CD14-positive monocyte (primary cell): ENCODE measurements around the gene ACAP1. TPM values are rescaled to one million over a fixed set of nuclear protein-coding genes. Genes with fewer than 3 reads are reported as not detected.

Experiments
- DNase-seq, 3 donors: peaks; one replicate each; pipeline ENCODE4 v3.0.0-alpha.2; 2011 to 2022
- H2AFZ ChIP-seq: 2 replicates; pipeline ENCODE4 v1.6.0; 2012; ENCODE audit warnings: mild to moderate bottlenecking, low read depth, low read length, inconsistent platforms; ENCODE audit not compliant: insufficient read depth, poor library complexity, severe bottlenecking
- H3K27ac ChIP-seq, 2 donors: 1 replicate in 1 of 2; 2 replicates in 1 of 2; pipeline ENCODE4 v1.5.1; 2012 to 2013; ENCODE audit warnings: low read length in 2 of 2, control low read depth in 1 of 2, inconsistent platforms in 1 of 2, low read depth in 1 of 2, mild to moderate bottlenecking in 1 of 2
- H3K27me3 ChIP-seq, 2 donors: one replicate each; pipeline versions ENCODE4 v1.6.0 to v1.6.1; 2011 to 2013; ENCODE audit warnings: low read length in 2 of 2; ENCODE audit not compliant: control insufficient read depth in 2 of 2, insufficient read depth in 2 of 2
- H3K36me3 ChIP-seq, 2 donors: replicated peaks in 1 of 2; 1 replicate in 1 of 2; 2 replicates in 1 of 2; pipeline versions ENCODE4 v1.5.1 to v1.6.1; 2012 to 2013; ENCODE audit warnings: low read length in 2 of 2, control low read depth in 1 of 2, inconsistent platforms in 1 of 2, mild to moderate bottlenecking in 1 of 2; ENCODE audit not compliant: insufficient read depth in 2 of 2, control insufficient read depth in 1 of 2
- H3K4me1 ChIP-seq, 2 donors: 1 replicate in 1 of 2; 2 replicates in 1 of 2; pipeline versions ENCODE4 v1.5.1 to v1.6.1; 2012 to 2013; ENCODE audit warnings: low read length in 2 of 2, control low read depth in 1 of 2, inconsistent platforms in 1 of 2, mild to moderate bottlenecking in 1 of 2, moderate library complexity in 1 of 2; ENCODE audit not compliant: insufficient read depth in 2 of 2, control insufficient read depth in 1 of 2
- H3K4me2 ChIP-seq: replicated peaks from 2 replicates; pipeline ENCODE3; 2012; ENCODE audit warnings: low read length, moderate library complexity, mild to moderate bottlenecking; ENCODE audit not compliant: poor library complexity, severe bottlenecking; ENCODE audit errors: extremely low read depth
- H3K4me3 ChIP-seq, 3 experiments: fragments of 200-600 bp in 1 of 3; sonication (generic) in 1 of 3; replicated peaks in 1 of 3; 1 replicate in 2 of 3; 2 replicates in 1 of 3; pipeline ENCODE4 v1.5.1; 2011 to 2013; ENCODE audit warnings: low read length in 3 of 3, mild to moderate bottlenecking in 3 of 3, control low read depth in 2 of 3, low read depth in 2 of 3, inconsistent platforms in 1 of 3, moderate library complexity in 1 of 3
- H3K79me2 ChIP-seq: 2 replicates; pipeline ENCODE4 v1.6.0; 2012; ENCODE audit warnings: mild to moderate bottlenecking, control low read depth, inconsistent platforms, low read length, moderate library complexity; ENCODE audit not compliant: insufficient read depth
- H3K9ac ChIP-seq: 2 replicates; pipeline ENCODE4 v1.6.0; 2017; ENCODE audit warnings: low read length, mild to moderate bottlenecking; ENCODE audit not compliant: insufficient read depth, poor library complexity, severe bottlenecking
- H3K9me3 ChIP-seq, 2 donors: replicated peaks in 1 of 2; 1 replicate in 1 of 2; 2 replicates in 1 of 2; pipeline versions ENCODE4 v1.5.1 to v1.6.1; 2012 to 2013; ENCODE audit warnings: low read length in 2 of 2, control low read depth in 1 of 2; ENCODE audit not compliant: control insufficient read depth in 1 of 2, insufficient read depth in 1 of 2
- H4K20me1 ChIP-seq: 2 replicates; pipeline ENCODE4 v1.6.0; 2012; ENCODE audit warnings: mild to moderate bottlenecking, low read length, control low read depth, moderate library complexity; ENCODE audit not compliant: insufficient read depth
- H3K27ac Mint-ChIP-seq, 7 donors: one replicate each; pipeline ENCODE4 v1.8.0; 2020; ENCODE audit warnings: mild to moderate bottlenecking in 7 of 7, mixed read lengths in 7 of 7, moderate library complexity in 6 of 7, inconsistent platforms in 2 of 7
- H3K27me3 Mint-ChIP-seq, 3 donors: one replicate each; pipeline ENCODE4 v1.8.0; 2021 to 2022; ENCODE audit warnings: low read depth in 3 of 3, mild to moderate bottlenecking in 3 of 3, mixed read lengths in 3 of 3, moderate library complexity in 3 of 3, inconsistent platforms in 1 of 3
- H3K36me3 Mint-ChIP-seq, 2 donors: one replicate each; pipeline ENCODE4 v1.8.0; 2020; ENCODE audit warnings: mixed read lengths in 2 of 2, inconsistent platforms in 1 of 2, mild to moderate bottlenecking in 1 of 2
- H3K4me1 Mint-ChIP-seq: one replicate; pipeline ENCODE4 v1.8.0; 2020; ENCODE audit warnings: mild to moderate bottlenecking, mixed read lengths
- H3K4me3 Mint-ChIP-seq, 2 donors: one replicate each; pipeline ENCODE4 v1.8.0; 2020; ENCODE audit warnings: mild to moderate bottlenecking in 2 of 2, mixed read lengths in 2 of 2, moderate library complexity in 1 of 2
- H3K9me3 Mint-ChIP-seq, 7 donors: one replicate each; pipeline ENCODE4 v1.8.0; 2020 to 2022; ENCODE audit warnings: mixed read lengths in 7 of 7, mild to moderate bottlenecking in 6 of 7, moderate library complexity in 6 of 7, inconsistent platforms in 2 of 7
- CTCF ChIP-seq: fragments of 200-600 bp; IDR thresholded peaks from one replicate; pipeline ENCODE4 v1.8.0; 2022; ENCODE audit warnings: antibody characterized with exemption, mild to moderate bottlenecking
- WGBS: methylation state at CpG from one replicate; pipeline ENCODE4 v1.1.5; 2013; ENCODE audit warnings: missing lambda C conversion rate; ENCODE audit not compliant: insufficient coverage; 5-methylcytosine and 5-hydroxymethylcytosine counted together
- intact Hi-C, 2 donors: fragments of 100-400 bp; cut with micrococcal nuclease; formaldehyde crosslinking; loops; one replicate each; pipeline versions ENCODE4 v1.15.0 to v1.15.1; 2023
- polyA plus RNA-seq, 3 donors: library from polyadenylated mRNA; depleted of rRNA in 1 of 3; unstranded in 2 of 3; stranded (reverse) in 1 of 3; fragments of 300-500 nt in 2 of 3; fragments of >200 nt in 1 of 3; fragmentation: Illumina TruSeq in 2 of 3; gene quantifications; 1 replicate in 2 of 3; 2 replicates in 1 of 3; pipeline ENCODE4 v1.2.3, GENCODE V29; 2012 to 2021

ACAP1 gene
- polyA plus RNA-seq, 3 donors = 32.1 to 68.5 (median 40.5) TPM

- Mint-ChIP-seq H3K27me3 (peaks cover 0 to 6% (median 0%) of the 10 kb centered on the region in 3 donors), H3K27ac (peak within 1 kb of the TSS; percentile 96 to 100 (median 98)), H3K9me3 (no peaks in the 10 kb centered on the region), H3K4me1 (peaks cover 36% of the 10 kb centered on the region), H3K4me3 (peak within 1 kb of the TSS; percentile 91 to 98), H3K36me3 (peaks cover 16 to 32% of the 10 kb centered on the region in 2 donors)
- Histone ChIP-seq H3K36me3 (peaks cover 20 to 29% of the 10 kb centered on the region in 2 donors), H3K9ac (peak within 1 kb of the TSS; percentile 66), H3K27me3 (no peaks in the 10 kb centered on the region), H3K4me3 (peak within 1 kb of the TSS; percentile 80 to 91 (median 81)), H3K4me1 (peaks cover 34 to 39% of the 10 kb centered on the region in 2 donors), H3K79me2 (peaks cover 18% of the 10 kb centered on the region), H2AFZ (peak within 1 kb of the TSS; percentile 91), H3K4me2 (peak within 1 kb of the TSS; percentile 99), H3K27ac (peak within 1 kb of the TSS; percentile 92), H4K20me1 (peaks cover 6% of the 10 kb centered on the region), H3K9me3 (no peaks in the 10 kb centered on the region)
- 0% methylated on average over 44 of the region's 50 CpGs for WGBS
- TF ChIP-seq CTCF = no peak
- no peak for DNase-seq
- intact Hi-C loops = loop anchor here in 1 of 2 donors (2.0 to 10.0 kb wide), 3 partner anchors 20 to 246 kb away; partner anchors contain the start of gene CD68
Measured at GRCh38 chr17:7328840-7329373, 7.4 kb upstream of the ACAP1 start, which contains the start of gene NEURL4. NEURL4 (minus strand) TSS chr17:7329335; CDS start chr17:7329312, 23 bp downstream.

GRCh38 chr17:7329374-7329996 is 6.8 kb upstream of the ACAP1 start:
- Histone ChIP-seq H4K20me1 (peaks cover under 1% of the 10 kb centered on the region), H2AFZ (peak overlapping the region; percentile 91), H3K4me3 (peak overlapping the region; percentile 80 to 91 (median 81)), H3K9me3 (no peaks in the 10 kb centered on the region), H3K36me3 (peaks cover 16 to 25% of the 10 kb centered on the region in 2 donors), H3K9ac (peak overlapping the region; percentile 66), H3K27me3 (no peaks in the 10 kb centered on the region), H3K79me2 (peaks cover 18% of the 10 kb centered on the region), H3K27ac (peak overlapping the region; percentile 92), H3K4me1 (peaks cover 34 to 39% of the 10 kb centered on the region in 2 donors), H3K4me2 (peak overlapping the region; percentile 99)
- peak; percentile 92 to 100 (median 99) for DNase-seq
- Mint-ChIP-seq H3K4me3 (peak overlapping the region; percentile 91 to 98), H3K27ac (peak overlapping the region; percentile 96 to 100 (median 98)), H3K27me3 (peaks cover 0 to 6% (median 0%) of the 10 kb centered on the region in 3 donors), H3K4me1 (peaks cover 36% of the 10 kb centered on the region), H3K36me3 (peaks cover 16 to 26% of the 10 kb centered on the region in 2 donors), H3K9me3 (no peaks in the 10 kb centered on the region)
- intact Hi-C loops = loop anchor here in 1 of 2 donors (2.0 to 10.0 kb wide), 3 partner anchors 21 to 245 kb away; partner anchors contain the start of gene CD68
- TF ChIP-seq CTCF = no peak
- under 1% methylated on average over 37 of the region's 43 CpGs for WGBS
